Transverse colon (tissue), 4 donors: ENCODE measurements around the gene GNAQ. TPM values are rescaled to one million over a fixed set of nuclear protein-coding genes. Genes with fewer than 3 reads are reported as not detected.

Experiments used
- DNase-seq: peaks from one replicate; pipeline ENCODE4 v3.0.0-alpha.2; 2019
- H3K27ac ChIP-seq, 4 donors: fragments of 200-600 bp; sonication (generic); 2 replicates each; pipeline ENCODE4 v1.5.1; 2016 to 2018; ENCODE audit warnings: inconsistent platforms in 4 of 4
- H3K27me3 ChIP-seq: fragments of 200-600 bp; sonication (generic); 2 replicates; pipeline ENCODE4 v1.5.1; 2017; ENCODE audit warnings: inconsistent platforms
- H3K36me3 ChIP-seq, 4 donors: fragments of 200-600 bp; sonication (generic); 2 replicates each; pipeline ENCODE4 v1.5.1; 2017 to 2019; ENCODE audit warnings: inconsistent platforms in 4 of 4
- H3K4me1 ChIP-seq, 4 donors: fragments of 200-600 bp; sonication (generic); 2 replicates each; pipeline ENCODE4 v1.5.1; 2017 to 2020; ENCODE audit warnings: inconsistent platforms in 4 of 4
- H3K4me3 ChIP-seq, 4 donors: fragments of 200-600 bp; sonication (generic); 1 replicate in 1 of 4; 2 replicates in 3 of 4; pipeline versions ENCODE4 v1.5.1 to v1.6.1; 2017 to 2019; ENCODE audit warnings: inconsistent platforms in 4 of 4
- H3K9me3 ChIP-seq, 2 donors: fragments of 200-600 bp; sonication (generic); 2 replicates each; pipeline ENCODE4 v1.5.1; 2017 to 2019; ENCODE audit warnings: inconsistent platforms in 2 of 2
- EP300 ChIP-seq: sonication (generic); formaldehyde crosslinking; IDR thresholded peaks from one replicate; pipeline ENCODE4 v1.6.1; 2017; ENCODE audit warnings: antibody characterized with exemption, low read depth
- POLR2A ChIP-seq: fragments of 450-650 bp; IDR thresholded peaks from one replicate; pipeline ENCODE4 v1.6.1; 2016; ENCODE audit warnings: antibody characterized with exemption, mild to moderate bottlenecking, moderate library complexity
- POLR2AphosphoS5 ChIP-seq, 3 donors: sonication (generic); formaldehyde crosslinking; IDR thresholded peaks; one replicate each; pipeline ENCODE4 v1.6.1; 2016; ENCODE audit warnings: antibody characterized with exemption in 3 of 3
- WGBS, 2 donors: methylation state at CpG; one replicate each; pipeline ENCODE4 v1.1.5; 2018; ENCODE audit warnings: low coverage in 1 of 2; 5-methylcytosine and 5-hydroxymethylcytosine counted together
- in situ Hi-C, 4 donors: fragments of 200-750 bp; cut with MboI; loops; one replicate each; pipeline versions ENCODE4 v1.15.0 to v1.15.1; 2017; ENCODE audit warnings: low sequenced_read_pairs in 3 of 4, low pct_ligation_motif_present in 1 of 4, low pct_unique_long_range_greater_than_20kb in 1 of 4
- intact Hi-C: fragments of 100-400 bp; cut with DNase I; formaldehyde crosslinking; loops from one replicate; pipeline ENCODE4 v1.15.1; 2023; ENCODE audit warnings: low total_unique reads
- total RNA-seq, 4 donors: library from RNA; depleted of rRNA; stranded (reverse); fragments of >200 nt; gene quantifications; one replicate each; pipeline ENCODE4 v1.1.0, GENCODE V29; 2016
- TF ChIP-seq, protein P1 (sequence below), 5 experiments: fragments of 200-600 bp in 3 of 5; fragments of 450-650 bp in 2 of 5; sonication (generic) in 3 of 5; IDR thresholded peaks; 1 replicate in 2 of 5; 2 replicates in 3 of 5; pipeline ENCODE4 v1.5.1; 2016 to 2017; ENCODE audit warnings: antibody characterized with exemption in 5 of 5, inconsistent platforms in 3 of 5, mild to moderate bottlenecking in 2 of 5, moderate library complexity in 1 of 5

Gene GNAQ
- total RNA-seq, 4 donors from 2014 or later = 36.3 to 54.9 (median 47.1) TPM

DNA sequence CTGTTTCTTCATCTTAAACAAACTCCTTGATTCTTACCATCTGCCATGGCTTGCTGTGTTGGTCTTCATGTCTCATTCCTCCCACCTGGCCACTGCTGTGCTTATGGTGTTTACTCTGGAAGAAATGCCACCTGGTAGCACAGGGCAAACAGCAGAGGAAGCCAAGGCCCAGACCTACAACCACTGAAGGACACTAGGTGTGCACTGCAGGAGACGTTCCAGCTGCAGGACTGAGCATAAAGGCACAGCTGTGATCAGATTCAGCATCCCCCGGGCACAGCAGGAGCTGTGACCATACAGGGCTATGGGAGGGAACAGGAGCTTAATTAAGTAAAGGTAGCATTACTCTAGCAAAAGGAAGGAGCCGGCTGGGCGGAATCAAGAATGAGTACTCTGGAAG lies 12.6 kb upstream of the GNAQ start:
- Histone ChIP-seq H3K27me3 (no peaks in the 10 kb centered on the region), H3K27ac (no peak overlapping the region), H3K9me3 (no peaks in the 10 kb centered on the region), H3K4me3 (no peak overlapping the region), H3K36me3 (no peaks in the 10 kb centered on the region), H3K4me1 (peaks cover 0 to 5% (median 0%) of the 10 kb centered on the region in 4 donors)
- WGBS, 2 donors = 75 to 83% methylated on average over 2 to 4 of the region's 4 CpGs
- intact Hi-C loops (no loop called here), in situ Hi-C loops (loop anchor here in 2 of 4 donors (10.0 to 25.0 kb wide), 3 partner anchors 382 to 609 kb away; no protein-coding TSS in a partner anchor)
- TF ChIP-seq, protein P1, sequence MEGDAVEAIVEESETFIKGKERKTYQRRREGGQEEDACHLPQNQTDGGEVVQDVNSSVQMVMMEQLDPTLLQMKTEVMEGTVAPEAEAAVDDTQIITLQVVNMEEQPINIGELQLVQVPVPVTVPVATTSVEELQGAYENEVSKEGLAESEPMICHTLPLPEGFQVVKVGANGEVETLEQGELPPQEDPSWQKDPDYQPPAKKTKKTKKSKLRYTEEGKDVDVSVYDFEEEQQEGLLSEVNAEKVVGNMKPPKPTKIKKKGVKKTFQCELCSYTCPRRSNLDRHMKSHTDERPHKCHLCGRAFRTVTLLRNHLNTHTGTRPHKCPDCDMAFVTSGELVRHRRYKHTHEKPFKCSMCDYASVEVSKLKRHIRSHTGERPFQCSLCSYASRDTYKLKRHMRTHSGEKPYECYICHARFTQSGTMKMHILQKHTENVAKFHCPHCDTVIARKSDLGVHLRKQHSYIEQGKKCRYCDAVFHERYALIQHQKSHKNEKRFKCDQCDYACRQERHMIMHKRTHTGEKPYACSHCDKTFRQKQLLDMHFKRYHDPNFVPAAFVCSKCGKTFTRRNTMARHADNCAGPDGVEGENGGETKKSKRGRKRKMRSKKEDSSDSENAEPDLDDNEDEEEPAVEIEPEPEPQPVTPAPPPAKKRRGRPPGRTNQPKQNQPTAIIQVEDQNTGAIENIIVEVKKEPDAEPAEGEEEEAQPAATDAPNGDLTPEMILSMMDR (IDR thresholded peaks at IDR 0.05) = no peak
- TF ChIP-seq POLR2A (no peak), EP300 (no peak), POLR2AphosphoS5 (IDR thresholded peaks at IDR 0.05) (no peak)
- no peak for DNase-seq

DNA sequence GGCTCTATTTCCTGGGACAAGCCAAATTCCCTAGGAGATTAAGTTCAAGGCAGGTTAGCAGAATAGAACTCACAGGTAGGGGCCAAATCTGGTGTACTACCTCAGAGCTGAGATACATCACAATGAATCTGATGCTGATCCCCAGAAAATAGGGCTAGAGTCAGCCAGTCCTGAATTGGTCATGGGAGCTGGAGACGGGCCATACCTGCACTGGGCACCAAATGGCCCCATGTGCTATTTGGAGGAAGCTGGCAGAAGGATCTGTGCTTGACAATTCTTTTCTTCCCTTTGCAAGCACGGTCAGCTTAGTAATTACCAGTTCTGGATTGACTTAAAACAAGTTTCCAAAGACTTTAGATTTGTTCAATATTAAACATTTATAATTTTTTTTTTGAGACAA lies 10.4 kb upstream of the GNAQ start:
- H3K27me3 ChIP-seq = no peaks in the 10 kb centered on the region
- H3K4me3 ChIP-seq = no peak overlapping the region
- peaks cover 0 to 10% (median 2%) of the 10 kb centered on the region in 4 donors for H3K4me1 ChIP-seq
- H3K9me3 ChIP-seq = no peaks in the 10 kb centered on the region
- intact Hi-C loops = no loop called here
- TF ChIP-seq EP300 = no peak
- TF ChIP-seq POLR2A = no peak
- TF ChIP-seq, protein P1 (IDR thresholded peaks at IDR 0.05) = no peak
- TF ChIP-seq POLR2AphosphoS5 (IDR thresholded peaks at IDR 0.05) = no peak
- DNase-seq = no peak
- H3K36me3 ChIP-seq = no peaks in the 10 kb centered on the region
- in situ Hi-C loops = loop anchor here in 2 of 4 donors (10.0 to 25.0 kb wide), 3 partner anchors 380 to 607 kb away; no protein-coding TSS in a partner anchor
- 81 to 86% methylated on average over 2 of the region's 2 CpGs for WGBS, 2 donors
- no peak overlapping the region for H3K27ac ChIP-seq

DNA sequence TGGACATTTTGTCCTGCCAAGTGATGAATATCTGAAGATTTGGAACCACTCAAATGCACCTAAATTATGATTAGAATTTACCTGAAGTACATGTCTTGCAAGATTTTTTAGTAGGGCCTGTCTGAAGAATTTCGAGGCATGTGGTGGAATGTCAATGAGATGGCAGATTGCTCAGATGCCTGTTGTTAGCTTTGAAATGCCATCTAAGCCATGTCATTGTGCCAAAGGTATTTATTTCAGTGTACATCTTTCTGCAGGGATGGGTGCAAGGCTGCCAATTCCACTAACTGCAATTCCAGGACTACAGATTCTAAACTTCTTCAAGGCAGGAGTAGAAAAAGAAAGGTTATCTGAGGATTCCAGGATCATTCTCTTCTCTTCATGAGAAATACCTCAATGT lies 9.1 kb upstream of the GNAQ start:
- Histone ChIP-seq H3K9me3 (no peaks in the 10 kb centered on the region), H3K36me3 (no peaks in the 10 kb centered on the region), H3K4me3 (no peak overlapping the region), H3K4me1 (peaks cover 0 to 11% (median 2%) of the 10 kb centered on the region in 4 donors), H3K27ac (no peak overlapping the region), H3K27me3 (no peaks in the 10 kb centered on the region)
- WGBS, 2 donors = 86 to 100% methylated on average over 1 of the region's 1 CpG
- TF ChIP-seq POLR2A = no peak
- TF ChIP-seq POLR2AphosphoS5 (IDR thresholded peaks at IDR 0.05) = no peak
- TF ChIP-seq, protein P1 (IDR thresholded peaks at IDR 0.05) = no peak
- TF ChIP-seq EP300 = no peak
- in situ Hi-C loops (loop anchor here in 2 of 4 donors (10.0 to 25.0 kb wide), 3 partner anchors 378 to 606 kb away; no protein-coding TSS in a partner anchor), intact Hi-C loops (no loop called here)
- DNase-seq = no peak

DNA sequence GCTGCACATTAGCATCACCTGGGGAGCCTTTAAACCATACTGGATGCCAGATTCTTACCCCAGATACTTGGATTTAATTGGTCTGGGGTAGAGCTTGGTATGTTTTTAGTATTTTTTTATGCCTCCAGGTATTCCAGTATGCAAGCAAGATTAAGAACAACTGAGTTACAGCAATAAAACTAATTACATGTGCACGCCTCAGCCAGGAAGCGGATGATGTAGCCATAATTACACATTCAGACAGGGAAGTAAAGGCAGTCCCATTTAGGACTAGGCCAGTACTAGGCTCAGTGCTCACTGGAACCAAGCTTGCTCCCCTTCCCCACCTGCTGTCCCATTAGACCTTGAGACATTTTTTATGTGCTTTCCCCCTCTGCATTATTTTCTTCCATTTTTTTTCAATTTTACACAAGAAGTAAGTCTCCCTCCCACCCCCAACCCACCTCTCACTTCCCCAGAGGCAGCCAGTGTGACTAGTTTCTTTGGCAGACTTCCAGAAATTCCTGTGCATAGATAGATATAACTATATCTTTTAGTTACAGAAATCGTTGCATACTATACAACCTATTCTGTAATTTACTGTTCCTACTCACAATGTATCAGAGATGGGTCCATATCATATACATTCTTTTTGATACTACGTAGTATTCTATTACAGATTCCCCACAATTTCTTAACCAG lies 7.1 kb upstream of the GNAQ start:
- no peak for TF ChIP-seq POLR2A
- TF ChIP-seq POLR2AphosphoS5 (IDR thresholded peaks at IDR 0.05) = peak in 1 of 3 donors; percentile 30
- TF ChIP-seq, protein P1 (IDR thresholded peaks at IDR 0.05) = no peak
- no peak for TF ChIP-seq EP300
- H3K27me3 ChIP-seq = no peaks in the 10 kb centered on the region
- peaks cover 6 to 30% (median 14%) of the 10 kb centered on the region in 4 donors for H3K4me1 ChIP-seq
- intact Hi-C loops = loop anchor here (5.0 to 10.0 kb wide), 2 partner anchors 194 to 606 kb away; no protein-coding TSS in a partner anchor
- in situ Hi-C loops = loop anchor here in 3 of 4 donors (10.0 to 25.0 kb wide), 3 partner anchors 376 to 601 kb away; no protein-coding TSS in a partner anchor
- no peak overlapping the region for H3K4me3 ChIP-seq
- no peaks in the 10 kb centered on the region for H3K36me3 ChIP-seq
- no peaks in the 10 kb centered on the region for H3K9me3 ChIP-seq
- H3K27ac ChIP-seq = peak overlapping the region in 2 of 4 donors; percentile 34 to 38
- 66 to 67% methylated on average over 4 of the region's 4 CpGs for WGBS, 2 donors
- peak; percentile 26 for DNase-seq
